Effector CD8-positive, alpha-beta T cell (primary cell): Measurements from ENCODE around the gene PTGES2.

ENCODE experiments used
- DNase-seq: peaks from one replicate; lab custom pipeline; 2025; lab: John Stamatoyannopoulos, UW

The PTGES2 gene

GRCh38 chr9:128153060-128153946 lies 25.8 kb upstream of the PTGES2 start:
- DNase-seq = no peak

DNA sequence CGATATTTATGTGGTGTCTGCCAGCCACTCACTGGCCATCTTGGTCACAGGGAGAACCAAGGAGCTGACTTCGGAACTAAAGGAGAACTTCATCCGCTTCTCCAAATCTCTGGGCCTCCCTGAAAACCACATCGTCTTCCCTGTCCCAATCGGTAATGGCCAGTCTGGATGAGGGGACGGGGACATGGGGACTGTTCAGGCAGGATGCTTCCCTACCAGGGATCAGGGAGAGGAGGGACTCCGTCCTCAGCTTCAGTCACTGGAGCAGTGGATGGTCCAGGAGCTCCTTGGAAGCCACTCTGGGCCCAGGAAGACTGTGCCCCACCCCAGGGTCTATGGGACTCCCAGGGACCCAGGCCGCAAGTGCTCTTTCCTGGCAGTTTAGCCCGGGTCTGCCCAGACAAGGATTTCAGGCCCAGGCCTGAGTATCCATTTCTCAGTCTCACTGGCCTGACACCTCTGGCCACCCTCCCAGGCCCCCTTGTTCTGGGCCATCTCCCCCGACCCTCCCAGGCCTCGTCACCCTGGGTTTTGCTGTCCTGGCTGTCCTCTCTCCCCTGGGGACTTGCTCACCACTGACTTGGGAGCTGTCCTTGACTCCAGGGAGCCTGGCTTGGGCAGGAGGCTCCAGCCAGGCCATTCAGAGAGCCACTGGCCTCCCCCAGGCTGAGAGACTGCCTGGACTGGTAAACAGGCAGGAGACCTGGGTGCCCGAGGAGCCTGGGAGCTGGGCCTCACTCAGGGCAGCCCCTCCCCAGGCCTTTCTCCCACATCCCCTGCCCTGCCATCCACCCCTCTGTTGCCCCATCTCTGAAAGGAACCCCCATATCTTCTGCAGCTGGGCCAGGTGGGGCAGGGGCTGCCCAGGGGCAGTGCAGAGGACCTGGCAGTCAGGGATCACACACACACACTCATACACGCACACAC lies 24.9 kb upstream of the PTGES2 start:
- DNase-seq = no peak

GRCh38 chr9:128151309-128152132 lies 24.0 kb upstream of the PTGES2 start:
- no peak for DNase-seq

DNA sequence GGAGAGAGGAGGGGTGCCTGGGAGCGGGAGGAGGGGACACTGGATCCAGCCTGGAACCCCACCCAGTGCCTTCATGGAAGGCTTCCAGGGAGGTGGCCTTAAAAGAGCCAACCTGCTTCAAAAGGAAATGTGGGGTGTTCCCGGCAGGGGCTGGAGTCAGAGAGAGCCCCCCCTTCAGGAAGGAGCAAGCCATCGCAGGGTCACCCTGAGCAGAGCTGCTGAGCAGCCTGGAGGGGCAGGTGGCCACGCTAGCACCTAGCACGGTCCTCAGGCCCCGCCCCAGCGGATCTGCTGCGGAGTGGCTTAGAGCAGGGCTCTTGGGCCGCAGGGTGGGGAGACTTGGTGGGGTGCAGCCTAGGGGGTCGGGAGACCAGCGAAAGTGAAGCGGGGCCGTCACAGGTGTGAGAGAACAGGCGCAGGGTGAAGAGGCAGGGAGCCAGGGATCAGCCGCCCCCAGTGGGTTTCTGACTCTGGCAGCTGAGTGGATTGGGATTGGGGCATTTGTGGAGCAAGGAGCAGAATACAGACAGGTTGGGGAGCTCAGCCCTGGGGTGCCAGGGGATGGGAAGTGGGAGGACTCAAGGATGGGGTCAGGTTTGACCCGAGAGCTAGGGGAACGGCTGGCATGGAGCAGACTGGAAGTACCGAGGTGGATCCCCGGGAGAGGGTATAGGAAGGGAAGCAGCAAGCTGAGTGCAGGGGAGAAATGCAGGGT lies 23.2 kb upstream of the PTGES2 start:
- DNase-seq = no peak

GRCh38 chr9:128149951-128150593 lies 22.5 kb upstream of the PTGES2 start:
- DNase-seq = no peak

- DNase-seq = no peak
Measured at GRCh38 chr9:128149001-128149701, 21.6 kb upstream of the PTGES2 start, which contains the start of gene LCN2. Gene LCN2 (plus strand): TSS chr9:128149453. CDS start chr9:128149526, 73 bp downstream.

DNA sequence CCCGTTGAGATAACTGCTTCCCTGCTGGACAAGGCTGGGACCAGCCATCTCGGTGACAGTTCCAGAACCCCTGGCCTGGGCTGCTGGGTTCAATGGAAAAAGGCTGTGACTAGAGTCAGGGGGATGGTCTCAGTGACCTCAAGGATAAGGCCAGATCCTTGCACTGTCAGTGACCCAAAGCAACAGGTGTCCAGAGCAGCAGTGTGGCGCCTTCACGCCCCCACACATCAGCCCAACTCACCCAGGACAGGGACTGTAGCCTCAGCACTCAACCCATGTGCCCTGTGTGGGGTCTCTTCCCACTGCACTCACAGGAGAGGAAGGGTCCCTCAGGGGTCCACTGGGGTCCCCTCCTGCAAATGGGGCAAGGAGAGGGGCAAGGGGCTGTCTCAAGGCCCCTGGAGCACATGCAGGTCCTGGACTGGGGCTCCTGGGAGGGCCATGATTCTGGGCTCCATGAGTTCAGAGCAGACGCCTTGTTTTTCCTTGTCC lies 21.0 kb upstream of the PTGES2 start:
- no peak for DNase-seq

GRCh38 chr9:128146591-128147120 lies 19.1 kb upstream of the PTGES2 start:
- no peak for DNase-seq

- no peak for DNase-seq
Measured at GRCh38 chr9:128145951-128146351, 18.4 kb upstream of the PTGES2 start.

DNA sequence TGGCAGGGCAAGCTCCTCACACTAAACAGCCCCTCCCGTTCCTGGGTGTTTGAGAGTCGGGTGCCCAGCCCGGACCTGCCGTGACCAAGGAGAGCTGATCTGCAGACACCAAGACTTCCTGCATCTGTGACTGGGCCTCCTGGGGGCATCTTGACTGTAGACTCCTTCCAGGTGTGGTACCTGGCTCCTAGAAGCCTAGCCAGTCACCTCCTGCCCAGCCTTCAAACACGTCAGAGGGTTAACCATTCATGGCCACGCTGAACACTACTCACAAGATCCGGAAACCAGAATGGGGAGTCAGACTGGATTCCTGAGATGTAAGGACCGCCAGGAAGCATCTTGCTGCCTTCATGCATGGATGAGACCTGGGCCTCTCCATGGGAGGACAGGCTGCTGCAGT lies 18.0 kb upstream of the PTGES2 start:
- no peak for DNase-seq

DNA sequence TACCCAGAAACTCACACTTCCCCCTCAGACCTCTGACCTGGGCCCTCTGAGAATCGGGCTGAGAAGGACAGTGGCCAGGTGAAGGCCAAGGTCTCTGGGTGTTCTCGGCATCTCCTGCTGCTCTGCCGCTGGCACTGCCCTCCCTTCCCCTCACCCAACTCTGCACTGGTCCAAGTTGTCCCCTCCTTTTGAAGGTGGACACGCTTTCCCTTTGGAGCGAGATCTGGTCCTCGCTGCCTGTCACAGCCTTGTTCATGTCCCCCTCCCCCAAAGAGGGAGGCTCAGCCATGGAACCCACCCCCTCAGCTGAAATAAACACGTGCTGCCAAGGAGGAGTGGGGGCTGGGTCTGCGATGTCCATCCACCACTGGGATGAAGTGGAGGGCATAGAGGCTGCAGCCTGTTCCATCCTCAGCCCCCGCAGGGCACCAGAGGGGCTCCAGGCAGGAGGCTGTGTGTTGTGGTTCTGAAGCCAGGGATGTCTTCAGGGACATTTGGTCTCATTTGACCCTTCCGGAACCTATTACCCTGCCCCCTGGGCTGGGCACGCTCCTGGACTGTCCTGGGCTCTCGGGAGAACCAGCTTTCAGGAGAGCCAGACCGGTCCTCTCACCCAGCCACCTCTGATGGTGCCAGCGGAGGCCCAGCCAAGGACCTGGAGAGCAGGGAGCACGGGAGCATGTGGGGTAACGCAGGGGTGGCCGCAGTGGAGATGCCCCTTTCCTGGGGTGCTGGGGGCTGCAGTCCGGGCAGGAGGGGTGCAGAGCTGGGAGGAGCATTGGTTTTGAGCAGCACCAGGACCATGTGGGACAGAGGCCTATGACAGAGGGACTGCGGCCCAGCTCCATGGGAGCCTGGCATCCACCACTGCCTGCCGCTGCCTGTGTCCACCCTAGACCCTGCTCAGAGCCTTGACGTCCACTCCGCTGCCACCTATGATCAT lies 17.0 kb upstream of the PTGES2 start:
- no peak for DNase-seq

DNA sequence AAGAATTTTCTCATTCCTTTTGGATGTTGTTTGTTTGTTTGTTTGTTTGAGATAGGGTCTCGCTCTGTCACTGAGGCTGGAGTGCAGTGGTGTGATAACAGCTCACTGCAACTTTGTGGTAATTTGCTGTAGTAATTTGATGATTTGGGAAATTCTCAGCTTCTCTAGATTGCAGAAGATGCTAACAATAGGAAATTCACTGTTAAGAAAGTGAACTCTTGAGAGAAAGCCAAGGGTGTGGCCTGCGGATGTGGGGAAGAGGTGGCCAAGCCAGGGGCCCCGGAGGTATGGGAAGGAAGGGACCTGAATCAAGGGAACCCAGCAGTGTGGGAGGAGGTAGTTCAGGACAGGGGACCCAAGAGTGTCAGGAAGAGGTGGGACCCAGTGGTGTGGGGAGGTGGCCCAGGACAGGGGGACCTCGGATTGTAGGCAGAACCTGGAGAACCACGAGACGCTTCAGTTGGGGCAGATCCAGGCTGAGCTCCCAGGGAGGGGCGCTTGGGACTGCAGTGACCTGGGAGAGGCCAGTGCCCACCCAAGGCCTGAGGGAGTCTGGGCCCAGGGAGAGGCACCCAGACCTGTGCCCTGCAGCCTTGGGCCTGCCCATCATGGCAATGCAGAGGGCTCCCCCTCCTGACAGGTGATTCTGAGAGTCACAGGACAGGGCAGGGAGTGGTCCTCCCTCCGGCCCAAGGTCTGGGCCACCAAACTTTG lies 16.2 kb upstream of the PTGES2 start:
- no peak for DNase-seq

GRCh38 chr9:128142596-128142995 lies 15.1 kb upstream of the PTGES2 start:
- DNase-seq = no peak

DNA sequence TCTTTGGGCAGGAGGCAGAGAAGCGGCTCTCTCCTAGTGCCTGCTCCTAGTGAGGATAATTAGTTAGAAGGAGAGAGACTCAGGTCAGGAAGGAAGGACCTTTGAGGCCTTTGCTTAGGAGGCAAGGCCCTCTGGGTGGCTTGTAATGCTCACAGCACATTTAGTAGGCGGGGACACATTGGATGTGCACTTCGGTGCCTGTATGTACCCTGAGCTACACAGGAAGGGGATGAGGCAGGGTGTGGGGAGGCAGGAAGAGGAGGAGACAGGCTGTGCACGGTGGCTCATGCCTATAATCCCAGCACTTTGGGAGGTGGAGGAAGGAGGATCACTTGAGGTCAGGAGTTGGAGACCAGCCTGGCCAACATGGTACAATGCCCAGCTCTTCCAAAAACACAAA lies 14.5 kb upstream of the PTGES2 start:
- no peak for DNase-seq

DNA sequence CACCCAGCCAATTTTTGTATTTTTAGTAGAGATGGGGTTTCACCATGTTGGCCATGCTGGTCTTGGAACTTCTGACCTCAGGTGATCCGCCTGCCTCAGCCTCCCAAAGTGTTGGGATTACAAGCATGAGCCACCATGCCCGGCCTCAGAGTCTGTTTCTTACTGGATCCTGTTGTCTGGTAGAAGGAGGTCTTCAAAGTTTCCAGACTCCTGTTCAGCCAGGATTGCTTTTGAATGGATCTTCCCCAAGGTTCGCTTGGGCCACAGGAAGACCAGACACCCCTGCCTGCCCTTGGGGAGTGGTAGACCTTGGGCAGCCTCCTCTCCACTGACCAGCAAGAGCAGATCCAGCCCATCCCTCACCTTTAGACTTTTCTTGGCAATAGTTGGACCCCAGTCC lies 14.1 kb upstream of the PTGES2 start:
- DNase-seq = no peak

- DNase-seq = no peak
Measured at GRCh38 chr9:128139621-128140020, 12.1 kb upstream of the PTGES2 start.

GRCh38 chr9:128138001-128138400 lies 10.5 kb upstream of the PTGES2 start:
- no peak for DNase-seq
